ENCODE results near the gene ELP5.

Gene ELP5

GRCh38 chr17:7241090-7241733 is 10.8 kb upstream of the ELP5 start:
- no peaks in the 10 kb centered on the region for H3K9me3 ChIP-seq (ENCODE audit: insufficient read depth, low read length)
- peaks cover 7% of the 10 kb centered on the region for H3K36me3 ChIP-seq (replicated peaks; ENCODE audit: low read depth, low read length)
- TF ChIP-seq EZH2phosphoT487 (IDR thresholded peaks at IDR 0.05; ENCODE audit: low read depth) = no peak
- TF ChIP-seq CTCF (IDR thresholded peaks at IDR 0.05; ENCODE audit: low read depth, low read length) = no peak
- peaks cover 47% of the 10 kb centered on the region for H3K79me2 ChIP-seq (ENCODE audit: low read length)
- peaks cover 31% of the 10 kb centered on the region for H3K4me1 ChIP-seq (ENCODE audit: low read length)
- peak overlapping the region; percentile 94 for H3K4me3 ChIP-seq (ENCODE audit: low read length)
- no peaks in the 10 kb centered on the region for H3K27me3 ChIP-seq (ENCODE audit: low read depth, low read length)
- peak overlapping the region; percentile 89 for H3K9ac ChIP-seq (ENCODE audit: low read length)
- H3K4me2 ChIP-seq (ENCODE audit: low read length) = peak overlapping the region; percentile 96
- H4K20me1 ChIP-seq (ENCODE audit: insufficient read depth, low read length) = peaks cover 5% of the 10 kb centered on the region
- no peak overlapping the region for H2AFZ ChIP-seq (ENCODE audit: low read depth, low read length)
- peak overlapping the region; percentile 86 for H3K27ac ChIP-seq (ENCODE audit: low read length)

- peaks cover 3% of the 10 kb centered on the region for H3K36me3 ChIP-seq (replicated peaks; ENCODE audit: low read depth, low read length)
- H3K27ac ChIP-seq (ENCODE audit: low read length) = peak within 1 kb of the TSS; percentile 86
- peak within 1 kb of the TSS; percentile 93 for H2AFZ ChIP-seq (ENCODE audit: low read depth, low read length)
- H3K4me3 ChIP-seq (ENCODE audit: low read length) = peak within 1 kb of the TSS; percentile 94
- TF ChIP-seq CTCF (IDR thresholded peaks at IDR 0.05; ENCODE audit: low read depth, low read length) = no peak
- no peak for TF ChIP-seq EZH2phosphoT487 (IDR thresholded peaks at IDR 0.05; ENCODE audit: low read depth)
- no peaks in the 10 kb centered on the region for H3K9me3 ChIP-seq (ENCODE audit: insufficient read depth, low read length)
- peak within 1 kb of the TSS; percentile 89 for H3K9ac ChIP-seq (ENCODE audit: low read length)
- peaks cover 28% of the 10 kb centered on the region for H3K4me1 ChIP-seq (ENCODE audit: low read length)
- no peaks in the 10 kb centered on the region for H3K27me3 ChIP-seq (ENCODE audit: low read depth, low read length)
- H3K4me2 ChIP-seq (ENCODE audit: low read length) = peak within 1 kb of the TSS; percentile 96
- peaks cover 47% of the 10 kb centered on the region for H3K79me2 ChIP-seq (ENCODE audit: low read length)
- peaks cover 5% of the 10 kb centered on the region for H4K20me1 ChIP-seq (ENCODE audit: insufficient read depth, low read length)
These were observed 10.0 kb upstream of the ELP5 start, which contains the start of gene GABARAP for GRCh38 chr17:7241783-7242716. TSS of gene GABARAP (minus strand) at chr17:7242449. CDS start at chr17:7242330, 119 bp downstream.

GRCh38 chr17:7242717-7243452 is 9.1 kb upstream of the ELP5 start:
- H3K4me3 ChIP-seq (ENCODE audit: low read length) = peak overlapping the region; percentile 94
- H3K27ac ChIP-seq (ENCODE audit: low read length) = peak overlapping the region; percentile 86
- peaks cover 2% of the 10 kb centered on the region for H3K36me3 ChIP-seq (replicated peaks; ENCODE audit: low read depth, low read length)
- peak overlapping the region; percentile 96 for H3K4me2 ChIP-seq (ENCODE audit: low read length)
- peaks cover 47% of the 10 kb centered on the region for H3K79me2 ChIP-seq (ENCODE audit: low read length)
- TF ChIP-seq EZH2phosphoT487 (IDR thresholded peaks at IDR 0.05; ENCODE audit: low read depth) (no peak), CTCF (IDR thresholded peaks at IDR 0.05; ENCODE audit: low read depth, low read length) (no peak)
- no peaks in the 10 kb centered on the region for H4K20me1 ChIP-seq (ENCODE audit: insufficient read depth, low read length)
- peak overlapping the region; percentile 93 for H2AFZ ChIP-seq (ENCODE audit: low read depth, low read length)
- peak overlapping the region; percentile 89 for H3K9ac ChIP-seq (ENCODE audit: low read length)
- no peaks in the 10 kb centered on the region for H3K27me3 ChIP-seq (ENCODE audit: low read depth, low read length)
- no peaks in the 10 kb centered on the region for H3K9me3 ChIP-seq (ENCODE audit: insufficient read depth, low read length)
- peaks cover 23% of the 10 kb centered on the region for H3K4me1 ChIP-seq (ENCODE audit: low read length)
